ENCODE measurements around the gene AGTPBP1.

DNA sequence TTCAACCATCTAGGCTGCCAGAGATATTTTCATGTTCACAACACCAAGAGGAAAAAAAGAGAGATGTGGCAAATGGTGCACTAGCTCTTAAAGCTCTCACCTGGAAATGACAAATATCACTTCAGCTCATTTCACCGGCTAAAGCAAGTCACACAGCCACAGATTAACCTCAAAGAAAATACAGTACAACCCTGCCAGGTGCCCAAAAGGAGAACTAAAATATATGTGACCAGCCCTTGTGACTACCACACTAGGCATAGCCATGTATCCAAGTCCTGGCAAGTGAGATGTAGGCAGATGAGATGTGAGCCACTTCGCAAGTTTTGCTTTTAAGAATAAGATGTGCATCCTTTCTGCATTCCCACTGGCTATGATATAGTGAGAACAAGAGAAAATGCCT, 41.4 kb downstream of the AGTPBP1 start:
- TF ChIP-seq EZH2 (optimal IDR thresholded peaks at IDR 0.05; ENCODE audit: low read depth, low read length) (no peak), EZH2phosphoT487 (IDR thresholded peaks at IDR 0.05; ENCODE audit: low read length) (no peak)
- TF ChIP-seq, protein P1, sequence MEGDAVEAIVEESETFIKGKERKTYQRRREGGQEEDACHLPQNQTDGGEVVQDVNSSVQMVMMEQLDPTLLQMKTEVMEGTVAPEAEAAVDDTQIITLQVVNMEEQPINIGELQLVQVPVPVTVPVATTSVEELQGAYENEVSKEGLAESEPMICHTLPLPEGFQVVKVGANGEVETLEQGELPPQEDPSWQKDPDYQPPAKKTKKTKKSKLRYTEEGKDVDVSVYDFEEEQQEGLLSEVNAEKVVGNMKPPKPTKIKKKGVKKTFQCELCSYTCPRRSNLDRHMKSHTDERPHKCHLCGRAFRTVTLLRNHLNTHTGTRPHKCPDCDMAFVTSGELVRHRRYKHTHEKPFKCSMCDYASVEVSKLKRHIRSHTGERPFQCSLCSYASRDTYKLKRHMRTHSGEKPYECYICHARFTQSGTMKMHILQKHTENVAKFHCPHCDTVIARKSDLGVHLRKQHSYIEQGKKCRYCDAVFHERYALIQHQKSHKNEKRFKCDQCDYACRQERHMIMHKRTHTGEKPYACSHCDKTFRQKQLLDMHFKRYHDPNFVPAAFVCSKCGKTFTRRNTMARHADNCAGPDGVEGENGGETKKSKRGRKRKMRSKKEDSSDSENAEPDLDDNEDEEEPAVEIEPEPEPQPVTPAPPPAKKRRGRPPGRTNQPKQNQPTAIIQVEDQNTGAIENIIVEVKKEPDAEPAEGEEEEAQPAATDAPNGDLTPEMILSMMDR (IDR thresholded peaks at IDR 0.05; ENCODE audit: low read length) = no peak

Data from MM.1S (cell line).